ENCODE measurements around the gene GATB.

Gene GATB

GRCh38 chr4:151717909-151718628 lies 42.7 kb downstream of the GATB start:
- DNase-seq (ENCODE audit: low read depth): no peak
- TF ChIP-seq MYC (IDR thresholded peaks at IDR 0.05; ENCODE audit: low read depth, low read length): no peak
- no peak for TF ChIP-seq MAX (IDR thresholded peaks at IDR 0.05; ENCODE audit: low read depth, low read length)
- no peak for TF ChIP-seq POLR2A (IDR thresholded peaks at IDR 0.05; ENCODE audit: extremely low read depth, insufficient read length)
- TF ChIP-seq CTCF (IDR thresholded peaks at IDR 0.05; ENCODE audit: low read depth, low read length): no peak
- H3K4me3 ChIP-seq (ENCODE audit: low read depth, low read length): no peak overlapping the region

GRCh38 chr4:151717314-151717713 lies 43.5 kb downstream of the GATB start:
- no peak for DNase-seq (ENCODE audit: low read depth)
- no peak overlapping the region for H3K4me3 ChIP-seq (ENCODE audit: low read depth, low read length)
- TF ChIP-seq CTCF (IDR thresholded peaks at IDR 0.05; ENCODE audit: low read depth, low read length) (no peak), MYC (IDR thresholded peaks at IDR 0.05; ENCODE audit: low read depth, low read length) (no peak), POLR2A (IDR thresholded peaks at IDR 0.05; ENCODE audit: extremely low read depth, insufficient read length) (no peak), MAX (IDR thresholded peaks at IDR 0.05; ENCODE audit: low read depth, low read length) (no peak)

GRCh38 chr4:151716324-151716723 lies 44.5 kb downstream of the GATB start:
- TF ChIP-seq MAX (IDR thresholded peaks at IDR 0.05; ENCODE audit: low read depth, low read length) (no peak), POLR2A (IDR thresholded peaks at IDR 0.05; ENCODE audit: extremely low read depth, insufficient read length) (no peak), CTCF (IDR thresholded peaks at IDR 0.05; ENCODE audit: low read depth, low read length) (no peak), MYC (IDR thresholded peaks at IDR 0.05; ENCODE audit: low read depth, low read length) (no peak)
- H3K4me3 ChIP-seq (ENCODE audit: low read depth, low read length): no peak overlapping the region
- DNase-seq (ENCODE audit: low read depth): no peak

GRCh38 chr4:151715881-151716280 lies 44.9 kb downstream of the GATB start:
- no peak overlapping the region for H3K4me3 ChIP-seq (ENCODE audit: low read depth, low read length)
- TF ChIP-seq MAX (IDR thresholded peaks at IDR 0.05; ENCODE audit: low read depth, low read length): no peak
- no peak for TF ChIP-seq POLR2A (IDR thresholded peaks at IDR 0.05; ENCODE audit: extremely low read depth, insufficient read length)
- TF ChIP-seq MYC (IDR thresholded peaks at IDR 0.05; ENCODE audit: low read depth, low read length): no peak
- no peak for TF ChIP-seq CTCF (IDR thresholded peaks at IDR 0.05; ENCODE audit: low read depth, low read length)
- no peak for DNase-seq (ENCODE audit: low read depth)

- no peak overlapping the region for H3K4me3 ChIP-seq (ENCODE audit: low read depth, low read length)
- no peak for TF ChIP-seq CTCF (IDR thresholded peaks at IDR 0.05; ENCODE audit: low read depth, low read length)
- TF ChIP-seq POLR2A (IDR thresholded peaks at IDR 0.05; ENCODE audit: extremely low read depth, insufficient read length): no peak
- no peak for TF ChIP-seq MYC (IDR thresholded peaks at IDR 0.05; ENCODE audit: low read depth, low read length)
- no peak for TF ChIP-seq MAX (IDR thresholded peaks at IDR 0.05; ENCODE audit: low read depth, low read length)
- no peak for DNase-seq (ENCODE audit: low read depth)
These were observed 48.0 kb downstream of the GATB start for GRCh38 chr4:151712777-151713176.

Data from NB4 (cell line).